H9 (cell line): Measurements from ENCODE around the gene FMN1. TPM values are rescaled to one million over a fixed set of nuclear protein-coding genes. Genes with fewer than 3 reads are reported as not detected.

Source experiments
- DNase-seq: peaks from one replicate; pipeline ENCODE4 v3.0.0-alpha.2; 2017
- H2AFZ ChIP-seq: one replicate; pipeline ENCODE4 v1.6.1; 2013; ENCODE audit warnings: mild to moderate bottlenecking, low read length, control low read depth, moderate library complexity
- H2AK5ac ChIP-seq: 2 replicates; pipeline ENCODE4 v1.6.1; 2013; ENCODE audit warnings: low read length, control low read depth, mixed read lengths; ENCODE audit not compliant: insufficient read length
- H2BK120ac ChIP-seq: one replicate; pipeline ENCODE4 v1.6.1; 2013; ENCODE audit warnings: low read depth, mild to moderate bottlenecking, low read length, control low read depth, inconsistent platforms; ENCODE audit not compliant: poor library complexity, severe bottlenecking
- H2BK12ac ChIP-seq: 2 replicates; pipeline ENCODE4 v1.6.1; 2013; ENCODE audit warnings: low read length, control low read depth, mixed read lengths, low read depth; ENCODE audit not compliant: insufficient read length
- H2BK15ac ChIP-seq: 2 replicates; pipeline ENCODE4 v1.6.1; 2013; ENCODE audit warnings: low read depth, low read length, control low read depth
- H2BK20ac ChIP-seq: one replicate; pipeline ENCODE4 v1.6.1; 2013; ENCODE audit warnings: low read depth, mild to moderate bottlenecking, low read length, control low read depth, inconsistent platforms; ENCODE audit not compliant: poor library complexity, severe bottlenecking
- H2BK5ac ChIP-seq: 2 replicates; pipeline ENCODE4 v1.6.1; 2013; ENCODE audit warnings: low read length, control low read depth, mixed read lengths; ENCODE audit not compliant: insufficient read length
- H3K14ac ChIP-seq: 2 replicates; pipeline ENCODE4 v1.6.1; 2013; ENCODE audit warnings: low read length, control low read depth; ENCODE audit not compliant: insufficient read depth
- H3K18ac ChIP-seq: 2 replicates; pipeline ENCODE4 v1.6.1; 2013; ENCODE audit warnings: low read depth, mild to moderate bottlenecking, mixed read lengths, low read length, control low read depth; ENCODE audit not compliant: insufficient read length
- H3K23ac ChIP-seq: 2 replicates; pipeline ENCODE4 v1.6.1; 2013; ENCODE audit warnings: low read length, control low read depth, mixed read lengths, low read depth; ENCODE audit not compliant: insufficient read length
- H3K23me2 ChIP-seq: 2 replicates; pipeline ENCODE4 v1.6.1; 2013; ENCODE audit warnings: low read depth, mild to moderate bottlenecking, mixed read lengths, low read length, control low read depth; ENCODE audit not compliant: insufficient read length, poor library complexity, severe bottlenecking
- H3K27ac ChIP-seq: 2 replicates; pipeline ENCODE4 v1.5.1; 2013; ENCODE audit warnings: low read length, control low read depth, mixed read lengths, low read depth; ENCODE audit not compliant: insufficient read length
- H3K27me3 ChIP-seq: 2 replicates; pipeline ENCODE4 v1.6.1; 2013; ENCODE audit warnings: low read length, control low read depth, inconsistent platforms; ENCODE audit not compliant: insufficient read depth
- H3K4ac ChIP-seq: 2 replicates; pipeline ENCODE4 v1.6.1; 2013; ENCODE audit warnings: low read depth, mild to moderate bottlenecking, control low read depth, inconsistent platforms, low read length, moderate library complexity
- H3K4me1 ChIP-seq: 2 replicates; pipeline ENCODE4 v1.6.1; 2013; ENCODE audit warnings: low read length, control low read depth, inconsistent platforms; ENCODE audit not compliant: insufficient read depth
- H3K4me2 ChIP-seq: 2 replicates; pipeline ENCODE4 v1.6.1; 2013; ENCODE audit warnings: low read length, control low read depth, mixed read lengths; ENCODE audit not compliant: insufficient read length, insufficient read depth
- H3K56ac ChIP-seq: 2 replicates; pipeline ENCODE4 v1.6.1; 2013; ENCODE audit warnings: low read depth, mild to moderate bottlenecking, mixed read lengths, low read length, control low read depth; ENCODE audit not compliant: insufficient read length
- H3K79me1 ChIP-seq: 2 replicates; pipeline ENCODE4 v1.6.1; 2013; ENCODE audit warnings: low read depth, mild to moderate bottlenecking, moderate library complexity, low read length, control low read depth, inconsistent platforms; ENCODE audit not compliant: insufficient read depth, poor library complexity, severe bottlenecking
- H3K79me2 ChIP-seq: 2 replicates; pipeline ENCODE4 v1.6.1; 2013; ENCODE audit warnings: low read length, control low read depth, inconsistent platforms; ENCODE audit not compliant: insufficient read depth
- H3K9ac ChIP-seq: 2 replicates; pipeline ENCODE4 v1.6.1; 2013; ENCODE audit warnings: low read length, control low read depth, mixed read lengths; ENCODE audit not compliant: insufficient read length; ENCODE audit errors: extremely low read depth
- H3K9me3 ChIP-seq: one replicate; pipeline ENCODE4 v1.6.1; 2013; ENCODE audit warnings: low read depth, low read length, inconsistent platforms; ENCODE audit not compliant: control insufficient read depth
- H3T11ph ChIP-seq: one replicate; pipeline ENCODE4 v1.6.1; 2013; ENCODE audit warnings: mild to moderate bottlenecking, low read length, control low read depth, inconsistent platforms
- H4K20me1 ChIP-seq: one replicate; pipeline ENCODE4 v1.6.1; 2013; ENCODE audit not compliant: control insufficient read depth, insufficient read length, insufficient read depth
- H4K5ac ChIP-seq: 2 replicates; pipeline ENCODE4 v1.6.1; 2013; ENCODE audit warnings: low read depth, mild to moderate bottlenecking, mixed read lengths, low read length, control low read depth; ENCODE audit not compliant: insufficient read length
- H4K8ac ChIP-seq: replicated peaks from 2 replicates; pipeline ENCODE4 v1.6.1; 2013; ENCODE audit warnings: low read length, control low read depth, mixed read lengths, low read depth; ENCODE audit not compliant: insufficient read length
- H4K91ac ChIP-seq: 2 replicates; pipeline ENCODE4 v1.6.1; 2013; ENCODE audit warnings: low read depth, mild to moderate bottlenecking, moderate library complexity, mixed read lengths, low read length, control low read depth; ENCODE audit not compliant: insufficient read length
- H3K27ac Mint-ChIP-seq, 3 experiments: 2 replicates in 2 of 3; 3 replicates in 1 of 3; pipeline ENCODE4 v1.8.0; 2020 to 2021; ENCODE audit warnings: mixed read lengths in 3 of 3, mild to moderate bottlenecking in 1 of 3, moderate library complexity in 1 of 3
- H3K27me3 Mint-ChIP-seq: 2 replicates; pipeline ENCODE4 v1.8.0; 2021; ENCODE audit warnings: low read depth, mild to moderate bottlenecking, moderate library complexity, mixed read lengths
- H3K36me3 Mint-ChIP-seq, 3 experiments: 2 replicates in 2 of 3; 3 replicates in 1 of 3; pipeline ENCODE4 v1.8.0; 2020 to 2021; ENCODE audit warnings: low read depth in 3 of 3, mixed read lengths in 3 of 3; ENCODE audit not compliant: insufficient read depth in 1 of 3
- H3K4me1 Mint-ChIP-seq, 2 experiments: 2 replicates each; pipeline ENCODE4 v1.8.0; 2020; ENCODE audit warnings: mixed read lengths in 2 of 2
- H3K4me3 Mint-ChIP-seq, 2 experiments: 2 replicates in 1 of 2; 3 replicates in 1 of 2; pipeline ENCODE4 v1.8.0; 2020 to 2021; ENCODE audit warnings: mild to moderate bottlenecking in 2 of 2, mixed read lengths in 2 of 2, moderate library complexity in 1 of 2
- H3K9me3 Mint-ChIP-seq, 2 experiments: 2 replicates in 1 of 2; 3 replicates in 1 of 2; pipeline ENCODE4 v1.8.0; 2020; ENCODE audit warnings: mild to moderate bottlenecking in 2 of 2, mixed read lengths in 2 of 2, moderate library complexity in 1 of 2
- WGBS: extraction: QIAGEN DNeasy Blood & Tissue Kit; methylation state at CpG from one replicate; pipeline ENCODE4 v1.1.7; 2013; ENCODE audit warnings: missing lambda C conversion rate, low lambda C conversion rate, mixed read lengths; ENCODE audit not compliant: insufficient read length; ENCODE audit errors: extremely low coverage; 5-methylcytosine and 5-hydroxymethylcytosine counted together
- total RNA-seq: library from RNA; stranded (reverse); gene quantifications from 2 replicates; pipeline ENCODE4 v1.2.1, GENCODE V29; 2021
- TF ChIP-seq, protein P1 (sequence below): fragments of 200-600 bp; sonication (generic); conservative IDR thresholded peaks from 3 replicates; pipeline ENCODE4 v1.8.0; 2021; ENCODE audit warnings: antibody characterized with exemption, mild to moderate bottlenecking

FMN1 gene
- total RNA-seq, 1 experiment from 2014 or later: 1.9 TPM

DNA sequence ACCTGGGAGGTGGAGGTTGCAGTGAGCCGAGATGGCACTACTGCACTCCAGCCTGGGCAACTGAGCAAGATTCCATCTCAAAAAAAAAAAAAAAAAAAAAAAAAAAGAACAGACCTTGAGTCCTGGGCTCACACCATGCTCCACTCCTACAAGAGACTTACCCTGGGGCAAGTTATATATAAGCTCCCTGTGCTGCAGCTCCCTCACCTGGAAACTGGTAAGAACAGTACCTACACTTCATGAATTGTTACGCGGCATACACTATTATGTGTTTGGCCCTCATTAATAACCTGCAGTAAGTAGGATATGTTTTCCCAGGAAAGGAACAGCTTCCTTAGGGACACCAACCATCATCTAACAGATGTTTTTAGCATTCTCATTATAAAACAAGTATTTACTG is 119.6 kb downstream of the FMN1 start:
- no peak overlapping the region for H3K23ac ChIP-seq
- H2BK12ac ChIP-seq: no peak overlapping the region
- no peak overlapping the region for H4K5ac ChIP-seq
- no peaks in the 10 kb centered on the region for H3K79me2 ChIP-seq
- Mint-ChIP-seq H3K9me3 (no peaks in the 10 kb centered on the region), H3K27ac (no peak overlapping the region), H3K36me3 (no peaks in the 10 kb centered on the region), H3K4me3 (no peak overlapping the region), H3K4me1 (peaks cover 2% of the 10 kb centered on the region in 2 experiments), H3K27me3 (no peaks in the 10 kb centered on the region)
- no peak overlapping the region for H2AFZ ChIP-seq
- H3K4me2 ChIP-seq: no peak overlapping the region
- no peak overlapping the region for H3K4ac ChIP-seq
- no peak overlapping the region for H3T11ph ChIP-seq
- no peak overlapping the region for H4K91ac ChIP-seq
- no peak overlapping the region for H3K18ac ChIP-seq
- no peak overlapping the region for H2AK5ac ChIP-seq
- no peak overlapping the region for H2BK5ac ChIP-seq
- H3K14ac ChIP-seq: no peak overlapping the region
- H2BK120ac ChIP-seq: no peak overlapping the region
- no peaks in the 10 kb centered on the region for H3K79me1 ChIP-seq
- TF ChIP-seq, protein P1, sequence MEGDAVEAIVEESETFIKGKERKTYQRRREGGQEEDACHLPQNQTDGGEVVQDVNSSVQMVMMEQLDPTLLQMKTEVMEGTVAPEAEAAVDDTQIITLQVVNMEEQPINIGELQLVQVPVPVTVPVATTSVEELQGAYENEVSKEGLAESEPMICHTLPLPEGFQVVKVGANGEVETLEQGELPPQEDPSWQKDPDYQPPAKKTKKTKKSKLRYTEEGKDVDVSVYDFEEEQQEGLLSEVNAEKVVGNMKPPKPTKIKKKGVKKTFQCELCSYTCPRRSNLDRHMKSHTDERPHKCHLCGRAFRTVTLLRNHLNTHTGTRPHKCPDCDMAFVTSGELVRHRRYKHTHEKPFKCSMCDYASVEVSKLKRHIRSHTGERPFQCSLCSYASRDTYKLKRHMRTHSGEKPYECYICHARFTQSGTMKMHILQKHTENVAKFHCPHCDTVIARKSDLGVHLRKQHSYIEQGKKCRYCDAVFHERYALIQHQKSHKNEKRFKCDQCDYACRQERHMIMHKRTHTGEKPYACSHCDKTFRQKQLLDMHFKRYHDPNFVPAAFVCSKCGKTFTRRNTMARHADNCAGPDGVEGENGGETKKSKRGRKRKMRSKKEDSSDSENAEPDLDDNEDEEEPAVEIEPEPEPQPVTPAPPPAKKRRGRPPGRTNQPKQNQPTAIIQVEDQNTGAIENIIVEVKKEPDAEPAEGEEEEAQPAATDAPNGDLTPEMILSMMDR: peak; percentile 45; the same call in 2 of the 3 replicates
- H4K8ac ChIP-seq: no peak overlapping the region
- no peak overlapping the region for H2BK15ac ChIP-seq
- no peak overlapping the region for H3K56ac ChIP-seq
- H3K4me1 ChIP-seq: no peaks in the 10 kb centered on the region
- DNase-seq: peak; percentile 40
- H3K23me2 ChIP-seq: no peaks in the 10 kb centered on the region
- H3K9ac ChIP-seq: no peak overlapping the region
- H3K27me3 ChIP-seq: no peaks in the 10 kb centered on the region
- H2BK20ac ChIP-seq: no peak overlapping the region
- no peak overlapping the region for H3K27ac ChIP-seq
- WGBS: no CpG with 5 or more reads among the region's 3 CpGs
- H3K9me3 ChIP-seq: no peaks in the 10 kb centered on the region
- H4K20me1 ChIP-seq: no peaks in the 10 kb centered on the region
